Duodenal mucosa (tissue), 2 donors: ENCODE measurements around the gene PPP3CA.

ENCODE experiments used
- H3K27ac ChIP-seq: one replicate; pipeline ENCODE4 v1.7.0; 2013; ENCODE audit warnings: low read depth, low read length
- H3K27me3 ChIP-seq, 2 donors: one replicate each; pipeline ENCODE4 v1.7.0; 2013; ENCODE audit warnings: low read length in 2 of 2, control low read depth in 1 of 2; ENCODE audit not compliant: insufficient read depth in 2 of 2, control insufficient read depth in 1 of 2
- H3K36me3 ChIP-seq, 2 donors: one replicate each; pipeline ENCODE4 v1.7.0; 2013; ENCODE audit warnings: low read length in 2 of 2, control low read depth in 1 of 2; ENCODE audit not compliant: insufficient read depth in 2 of 2, control insufficient read depth in 1 of 2
- H3K4me1 ChIP-seq, 2 donors: one replicate each; pipeline ENCODE4 v1.7.0; 2013; ENCODE audit warnings: low read length in 2 of 2, control low read depth in 1 of 2; ENCODE audit not compliant: insufficient read depth in 2 of 2, control insufficient read depth in 1 of 2
- H3K4me3 ChIP-seq, 2 donors: one replicate each; pipeline ENCODE4 v1.7.0; 2013; ENCODE audit warnings: low read length in 2 of 2, low read depth in 1 of 2
- H3K9ac ChIP-seq, 2 donors: one replicate each; pipeline ENCODE4 v1.7.0; 2013; ENCODE audit warnings: low read length in 2 of 2, low read depth in 1 of 2
- H3K9me3 ChIP-seq, 2 donors: one replicate each; pipeline ENCODE4 v1.7.0; 2013; ENCODE audit warnings: low read length in 2 of 2, control low read depth in 1 of 2; ENCODE audit not compliant: control insufficient read depth in 1 of 2

Gene PPP3CA

DNA sequence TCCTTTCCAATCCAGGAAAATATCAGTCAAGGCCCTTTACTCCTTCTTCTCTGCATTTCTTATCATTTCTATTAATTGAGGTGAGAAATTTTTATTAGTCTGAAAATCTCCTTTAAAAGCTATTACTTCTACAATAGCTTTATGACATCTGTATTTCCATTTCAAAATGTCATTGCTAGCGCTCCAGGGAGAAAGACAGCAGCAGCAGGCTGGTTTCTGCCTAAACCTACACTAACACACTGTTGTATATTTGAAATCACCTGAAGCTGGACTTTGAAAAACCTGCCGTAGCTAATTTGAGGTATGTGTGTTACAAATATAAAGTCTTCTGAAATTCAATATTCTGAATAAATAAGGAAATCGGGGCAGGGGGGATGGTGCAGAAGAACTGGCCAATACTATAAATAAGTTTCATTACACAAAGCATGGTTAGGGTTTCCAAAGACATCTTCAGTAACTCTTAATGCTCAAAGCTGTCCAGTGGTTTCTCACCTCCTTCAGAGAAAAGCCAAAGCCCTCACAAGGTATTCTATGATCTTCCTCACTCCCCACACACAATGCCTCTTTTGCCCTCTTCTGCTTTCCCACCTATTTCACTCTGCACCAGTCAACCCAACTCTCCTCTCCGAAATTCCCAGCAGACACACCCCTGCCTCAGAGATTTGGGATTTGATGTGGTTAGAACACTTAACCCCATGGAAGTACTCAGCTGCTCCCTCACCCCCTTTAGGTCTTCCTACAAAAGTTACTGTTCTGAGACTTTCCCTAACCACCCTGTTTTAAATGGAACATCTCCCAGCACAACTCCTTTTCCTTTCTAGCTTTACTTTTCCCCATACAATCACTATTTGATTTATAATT is 122.7 kb downstream of the PPP3CA start:
- H3K36me3 ChIP-seq, result no peaks in the 10 kb centered on the region
- peaks cover 14 to 27% of the 10 kb centered on the region in 2 donors for H3K4me1 ChIP-seq
- H3K9ac ChIP-seq, result no peak overlapping the region
- H3K4me3 ChIP-seq, result no peak overlapping the region
- peaks cover 0 to 4% of the 10 kb centered on the region in 2 donors for H3K9me3 ChIP-seq
- H3K27ac ChIP-seq, result no peak overlapping the region
- no peaks in the 10 kb centered on the region for H3K27me3 ChIP-seq

DNA sequence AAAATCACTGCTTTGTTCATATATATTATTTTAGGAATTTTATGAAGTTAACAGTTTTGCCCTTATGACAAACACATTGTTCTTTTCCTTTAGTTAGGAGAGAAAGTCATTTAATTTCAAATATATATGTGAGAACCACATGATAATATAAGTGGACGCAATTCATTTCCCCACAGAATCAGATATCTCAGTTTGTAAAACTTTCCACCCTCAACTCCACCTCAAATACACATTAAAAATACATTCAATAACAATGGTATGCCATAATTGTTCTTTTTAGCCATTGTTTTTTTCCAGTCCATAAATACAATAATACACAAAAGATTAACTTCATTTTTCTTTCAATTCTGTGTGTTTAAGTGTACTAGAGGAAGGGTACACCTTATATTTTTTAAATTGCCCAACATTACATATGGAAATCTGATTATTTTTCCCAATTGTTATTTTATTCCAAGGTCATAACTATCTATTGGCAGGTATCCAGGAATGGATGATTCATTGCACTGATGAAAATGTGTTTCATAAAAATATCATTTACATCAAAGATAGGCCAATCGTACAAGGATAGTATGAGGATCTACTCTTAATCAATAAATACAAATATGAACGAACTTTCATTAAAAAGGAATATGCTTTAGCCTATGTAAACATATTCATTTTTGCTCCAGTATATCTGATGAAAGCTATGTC is 125.0 kb downstream of the PPP3CA start:
- Histone ChIP-seq H3K27ac (no peak overlapping the region), H3K4me1 (peaks cover 18 to 36% of the 10 kb centered on the region in 2 donors), H3K9ac (no peak overlapping the region), H3K4me3 (no peak overlapping the region), H3K27me3 (no peaks in the 10 kb centered on the region), H3K9me3 (no peaks in the 10 kb centered on the region), H3K36me3 (no peaks in the 10 kb centered on the region)

DNA sequence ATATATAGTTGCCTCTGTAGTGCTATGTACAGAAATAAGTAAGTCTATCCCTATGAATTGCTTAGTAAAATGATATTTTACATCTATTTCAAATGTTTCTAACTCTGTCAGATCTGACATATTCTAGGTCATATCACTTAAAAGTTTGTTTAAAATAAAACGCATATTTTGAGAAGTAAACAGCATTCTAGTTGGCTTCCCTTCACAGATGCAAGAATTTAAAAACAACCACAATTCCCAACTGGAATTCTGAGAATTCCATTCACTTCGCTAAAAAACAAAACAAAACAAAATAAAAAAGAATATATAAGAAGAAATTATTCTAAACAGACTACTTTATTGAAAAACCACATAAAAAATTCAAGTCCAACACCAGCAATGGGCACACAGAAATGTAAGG is 126.0 kb downstream of the PPP3CA start:
- no peak overlapping the region for H3K4me3 ChIP-seq
- no peaks in the 10 kb centered on the region for H3K27me3 ChIP-seq
- no peak overlapping the region for H3K27ac ChIP-seq
- no peaks in the 10 kb centered on the region for H3K9me3 ChIP-seq
- peaks cover 18 to 36% of the 10 kb centered on the region in 2 donors for H3K4me1 ChIP-seq
- H3K36me3 ChIP-seq, result no peaks in the 10 kb centered on the region
- no peak overlapping the region for H3K9ac ChIP-seq

DNA sequence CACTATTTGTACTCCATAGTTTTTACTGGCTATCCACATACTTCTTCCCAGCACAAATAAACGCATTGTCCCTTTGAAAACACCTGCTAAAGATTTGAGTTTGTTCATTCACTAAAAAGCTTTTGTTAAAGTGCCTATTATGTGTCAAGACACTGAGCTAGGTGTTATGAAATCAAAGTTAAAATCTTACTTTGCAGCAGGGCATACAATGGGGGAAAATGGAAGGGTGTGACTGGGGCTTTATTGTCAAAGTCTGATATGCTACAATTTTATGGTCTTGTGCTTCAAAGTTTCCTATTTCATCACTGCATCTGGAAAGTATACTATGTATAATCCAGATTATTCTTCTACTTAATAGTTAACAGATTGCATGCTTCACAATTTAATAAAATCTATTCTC is 128.4 kb downstream of the PPP3CA start:
- H3K27me3 ChIP-seq, result no peaks in the 10 kb centered on the region
- H3K4me1 ChIP-seq, result peaks cover 18 to 36% of the 10 kb centered on the region in 2 donors
- H3K4me3 ChIP-seq, result no peak overlapping the region
- no peaks in the 10 kb centered on the region for H3K36me3 ChIP-seq
- H3K9ac ChIP-seq, result no peak overlapping the region
- no peaks in the 10 kb centered on the region for H3K9me3 ChIP-seq
- no peak overlapping the region for H3K27ac ChIP-seq

DNA sequence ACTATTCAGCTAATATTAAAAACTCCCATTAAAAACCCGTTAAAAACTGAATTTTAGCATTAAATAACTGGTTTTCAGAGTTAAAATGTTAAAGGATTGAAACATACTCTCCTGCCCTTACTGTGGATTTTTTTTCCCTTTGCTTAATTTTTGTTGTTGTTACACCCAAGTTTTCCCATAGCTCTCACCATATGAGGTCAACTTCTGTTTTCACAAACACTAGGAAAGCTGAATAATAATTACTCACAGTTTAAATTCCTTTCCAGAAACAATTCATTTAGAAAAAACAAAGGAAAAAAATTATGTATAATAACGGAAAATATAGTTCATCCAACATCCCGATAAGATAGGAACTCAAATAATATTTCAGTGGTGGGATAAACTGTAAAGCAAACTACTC is 129.0 kb downstream of the PPP3CA start:
- Histone ChIP-seq H3K4me1 (peaks cover 18 to 34% of the 10 kb centered on the region in 2 donors), H3K9me3 (no peaks in the 10 kb centered on the region), H3K9ac (no peak overlapping the region), H3K27me3 (no peaks in the 10 kb centered on the region), H3K36me3 (no peaks in the 10 kb centered on the region), H3K27ac (no peak overlapping the region), H3K4me3 (no peak overlapping the region)

DNA sequence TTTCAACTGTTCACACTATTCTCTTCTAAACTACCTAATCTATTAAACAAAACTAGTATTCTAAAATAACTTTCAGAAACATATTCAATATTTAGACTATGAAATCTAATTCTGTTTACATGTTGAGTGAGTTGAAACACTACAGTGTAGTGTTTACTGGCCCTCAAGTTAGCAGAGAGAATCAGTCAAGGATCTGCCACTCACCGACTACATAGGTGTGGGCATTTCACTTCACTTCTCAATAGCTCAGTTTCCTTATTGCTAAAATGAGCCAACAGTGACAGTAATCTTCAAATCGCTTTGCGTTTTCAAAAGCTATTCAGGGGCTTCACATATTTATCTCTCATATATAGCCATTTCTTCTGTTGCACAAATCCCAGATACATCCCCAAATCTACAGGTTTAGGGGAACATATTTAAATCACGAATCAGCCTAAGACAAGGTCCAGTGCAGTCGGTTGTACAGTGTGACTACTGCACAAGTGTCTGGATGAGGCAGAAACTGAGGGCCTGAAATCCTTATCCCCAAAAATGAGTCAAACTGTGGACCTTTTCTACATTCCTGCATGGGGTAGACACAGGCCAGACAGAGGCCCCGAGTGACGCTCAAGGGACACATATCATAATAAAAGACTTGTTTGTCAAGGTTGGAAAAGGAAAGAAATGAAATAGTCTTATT is 129.8 kb downstream of the PPP3CA start:
- H3K4me3 ChIP-seq, result no peak overlapping the region
- no peak overlapping the region for H3K9ac ChIP-seq
- H3K27ac ChIP-seq, result no peak overlapping the region
- no peaks in the 10 kb centered on the region for H3K27me3 ChIP-seq
- no peaks in the 10 kb centered on the region for H3K9me3 ChIP-seq
- peaks cover 14 to 26% of the 10 kb centered on the region in 2 donors for H3K4me1 ChIP-seq
- no peaks in the 10 kb centered on the region for H3K36me3 ChIP-seq

DNA sequence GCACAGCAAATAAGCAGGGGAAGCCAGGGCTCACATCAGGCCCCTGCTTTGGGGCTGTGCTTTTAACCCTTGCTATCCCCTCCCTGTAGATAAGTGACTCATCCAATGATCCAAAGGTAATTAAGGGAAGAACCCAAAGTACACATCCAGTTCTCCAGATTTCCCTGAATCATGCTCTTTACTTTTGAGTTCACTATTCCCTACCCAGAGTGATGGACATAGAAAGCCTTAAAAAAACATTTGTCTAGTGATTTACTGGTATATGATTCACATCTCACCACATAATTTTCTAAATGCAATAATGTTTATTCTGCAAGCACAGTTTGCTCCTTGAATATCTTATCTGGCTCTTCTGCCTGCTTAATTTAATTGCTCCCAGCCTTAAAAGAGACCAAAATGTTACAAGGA is 136.2 kb downstream of the PPP3CA start:
- Histone ChIP-seq H3K36me3 (no peaks in the 10 kb centered on the region), H3K9me3 (no peaks in the 10 kb centered on the region), H3K9ac (no peak overlapping the region), H3K27ac (no peak overlapping the region), H3K27me3 (no peaks in the 10 kb centered on the region), H3K4me3 (no peak overlapping the region), H3K4me1 (no peaks in the 10 kb centered on the region)

DNA sequence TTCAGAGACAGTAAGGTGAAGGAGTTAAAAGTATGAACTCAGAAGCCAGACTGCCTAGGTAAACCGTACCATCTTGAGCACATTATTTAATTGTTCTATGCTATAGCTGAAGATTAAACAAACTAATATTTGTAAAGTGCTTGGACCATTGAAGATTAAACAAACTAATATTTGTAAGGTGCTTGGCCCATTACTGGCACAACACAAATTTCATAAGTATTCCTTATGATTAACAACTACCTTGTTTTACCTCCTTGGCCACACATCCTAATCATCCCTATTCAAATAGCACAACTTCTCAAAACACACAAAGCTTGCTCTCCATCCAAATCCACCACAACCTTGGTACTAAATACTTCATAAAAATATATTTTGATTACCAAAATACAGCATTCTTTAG is 137.0 kb downstream of the PPP3CA start:
- Histone ChIP-seq H3K4me1 (peaks cover 0 to 6% of the 10 kb centered on the region in 2 donors), H3K36me3 (no peaks in the 10 kb centered on the region), H3K4me3 (no peak overlapping the region), H3K27me3 (no peaks in the 10 kb centered on the region), H3K9ac (no peak overlapping the region), H3K27ac (no peak overlapping the region), H3K9me3 (no peaks in the 10 kb centered on the region)

DNA sequence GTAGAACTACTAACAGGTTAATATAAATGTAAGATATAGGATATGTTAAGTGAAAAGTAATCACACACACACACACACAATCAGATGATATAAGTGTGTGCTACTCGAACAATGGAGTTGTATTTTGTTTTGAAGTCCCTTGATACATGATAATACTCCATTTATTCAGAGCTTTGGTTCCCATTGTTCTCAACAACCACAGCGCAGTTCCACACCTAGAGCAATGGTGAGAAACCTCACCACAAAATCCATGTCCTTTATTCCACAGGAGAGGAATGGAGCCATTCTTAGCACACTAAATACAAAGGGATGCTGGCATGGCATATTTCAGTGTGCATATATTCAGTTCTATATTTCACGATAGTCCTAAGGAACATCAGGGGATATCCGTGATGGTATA is 139.2 kb downstream of the PPP3CA start:
- H3K27me3 ChIP-seq, result no peaks in the 10 kb centered on the region
- no peaks in the 10 kb centered on the region for H3K36me3 ChIP-seq
- H3K4me1 ChIP-seq, result peaks cover 0 to 7% of the 10 kb centered on the region in 2 donors
- no peaks in the 10 kb centered on the region for H3K9me3 ChIP-seq
- H3K4me3 ChIP-seq, result no peak overlapping the region
- H3K9ac ChIP-seq, result no peak overlapping the region
- H3K27ac ChIP-seq, result no peak overlapping the region

DNA sequence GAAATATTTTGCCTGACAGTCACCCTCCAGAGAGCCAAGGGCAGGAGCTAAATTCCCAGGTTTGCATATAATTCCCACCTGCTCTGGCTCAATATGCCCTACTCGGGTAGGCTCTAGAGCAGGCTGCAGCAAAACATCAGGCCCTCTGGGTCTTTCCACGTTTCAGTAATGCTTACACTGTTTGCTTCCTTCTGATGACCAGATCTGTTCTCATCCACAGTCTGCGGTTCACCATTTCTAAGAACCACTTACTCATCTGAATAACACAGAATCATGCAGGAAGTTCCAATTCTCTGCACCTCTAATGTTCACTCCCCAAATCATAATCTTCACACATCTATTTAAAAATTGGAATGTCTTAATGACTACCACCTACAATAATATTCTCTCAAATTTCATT is 141.4 kb downstream of the PPP3CA start:
- H3K27ac ChIP-seq, result no peak overlapping the region
- no peak overlapping the region for H3K4me3 ChIP-seq
- H3K36me3 ChIP-seq, result no peaks in the 10 kb centered on the region
- H3K9me3 ChIP-seq, result no peaks in the 10 kb centered on the region
- no peaks in the 10 kb centered on the region for H3K27me3 ChIP-seq
- H3K4me1 ChIP-seq, result peaks cover 0 to 7% of the 10 kb centered on the region in 2 donors
- H3K9ac ChIP-seq, result no peak overlapping the region
